NCI-H2227 treated with DMSO at 0.1 percent for 48 hours (cell line): ENCODE results near the gene SMIM12.

Source experiments
- DNase-seq: peaks from one replicate; lab custom pipeline; 2025; lab: John Stamatoyannopoulos, UW

The SMIM12 gene

DNA sequence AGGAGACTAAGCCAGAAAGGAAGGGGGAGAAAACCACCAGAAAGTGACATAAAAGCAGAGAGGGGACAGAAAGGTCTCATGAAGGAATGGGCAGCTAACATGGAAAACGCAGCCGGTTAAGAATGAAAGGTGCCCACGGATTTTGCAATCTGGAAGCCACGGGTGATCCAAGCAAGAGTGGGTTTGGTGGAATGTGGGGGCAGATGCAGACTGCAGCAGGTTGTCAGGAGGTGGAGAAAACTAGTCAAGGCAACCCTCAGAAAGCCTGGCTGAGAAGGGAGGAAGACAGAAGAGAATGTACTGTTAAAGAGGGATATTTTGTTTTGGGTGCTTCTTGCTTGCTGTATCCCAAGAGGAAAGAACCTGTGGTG is 12.6 kb upstream of the SMIM12 start:
- no peak for DNase-seq

GRCh38 chr1:34871443-34872132 is 12.0 kb upstream of the SMIM12 start:
- DNase-seq: no peak

DNA sequence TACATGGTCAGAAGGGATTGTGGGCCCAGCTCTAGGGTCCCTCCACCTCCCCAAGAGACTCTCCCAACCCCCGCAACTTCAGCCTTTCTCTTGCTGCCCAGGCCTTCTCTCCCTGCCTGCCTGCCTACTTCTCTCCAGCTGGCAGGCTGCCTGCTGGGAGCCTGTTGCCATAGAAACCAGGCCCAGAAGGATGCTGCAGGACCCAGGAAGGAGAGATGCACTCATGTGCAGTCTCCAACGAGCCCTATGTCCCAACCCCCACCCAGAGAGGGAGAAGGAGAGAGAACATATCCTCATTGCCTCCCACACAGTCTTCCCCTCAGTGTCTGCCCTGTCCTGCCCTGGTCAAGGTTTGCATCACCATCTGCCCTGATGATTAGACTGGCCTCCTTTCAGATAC is 10.8 kb upstream of the SMIM12 start:
- peak; percentile 19 for DNase-seq

DNA sequence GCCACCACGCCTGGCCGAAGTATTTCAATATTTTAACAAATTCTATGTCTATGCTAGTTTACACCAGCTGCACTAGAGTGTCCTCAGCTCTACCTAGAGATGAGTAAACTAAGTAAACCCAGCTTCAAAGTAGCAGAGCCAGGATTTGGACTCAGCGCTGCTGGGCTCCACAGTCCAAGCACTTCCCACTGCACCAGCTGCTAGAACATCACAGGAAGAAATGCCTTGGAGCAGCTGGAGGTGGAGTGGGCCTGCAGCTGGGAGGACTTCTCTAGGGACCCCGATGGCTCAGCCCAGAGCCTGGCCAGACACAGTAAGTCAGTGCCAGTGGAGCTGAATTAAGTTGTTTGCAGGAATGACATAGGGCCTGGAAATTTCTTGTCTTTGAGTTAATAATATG is 10.2 kb upstream of the SMIM12 start:
- DNase-seq: no peak

GRCh38 chr1:34868230-34869049 is 8.9 kb upstream of the SMIM12 start:
- DNase-seq: no peak

GRCh38 chr1:34867415-34867814 is 7.9 kb upstream of the SMIM12 start:
- no peak for DNase-seq

DNA sequence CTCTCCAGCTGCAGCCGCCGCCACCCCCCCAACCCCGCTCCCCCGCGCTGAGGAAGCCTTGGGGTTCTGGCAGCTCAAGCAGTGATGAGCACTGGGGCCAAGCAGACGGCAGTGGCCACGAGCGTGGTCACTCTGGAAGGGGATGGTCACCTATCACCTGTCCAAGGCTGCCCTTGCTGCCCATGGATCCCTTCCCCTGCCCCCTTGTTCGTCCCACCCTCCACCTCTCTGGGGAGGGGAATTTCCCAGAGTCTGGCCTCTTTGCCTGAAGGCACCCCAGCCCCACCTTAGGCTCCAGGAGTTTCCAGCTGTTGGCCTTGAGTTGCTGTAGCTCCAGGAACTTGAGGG is 7.2 kb upstream of the SMIM12 start:
- DNase-seq: no peak

- DNase-seq: no peak
Observed at GRCh38 chr1:34865981-34866761, 6.6 kb upstream of the SMIM12 start.

- DNase-seq: no peak
Observed at GRCh38 chr1:34865573-34865972, 6.0 kb upstream of the SMIM12 start.

DNA sequence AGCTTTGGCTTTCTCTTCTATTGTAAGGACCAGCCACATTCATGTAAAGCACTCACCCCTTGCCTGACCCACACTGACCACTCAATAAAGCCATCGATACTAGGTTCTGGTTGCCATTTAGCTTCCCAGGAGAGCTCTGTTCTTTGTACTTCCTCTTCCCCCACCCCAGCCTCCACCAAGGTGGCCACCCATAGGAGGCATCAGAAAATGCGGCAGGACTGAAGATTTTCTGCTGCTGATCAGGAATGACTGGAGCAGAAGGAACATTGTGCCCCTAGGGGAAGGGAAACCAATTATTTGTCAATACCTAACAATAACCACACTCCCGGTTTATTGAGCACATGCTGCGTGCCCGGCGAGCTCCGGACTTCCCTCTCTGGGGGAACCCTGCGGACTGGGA is 5.2 kb upstream of the SMIM12 start:
- DNase-seq: no peak

GRCh38 chr1:34863501-34863900 is 4.0 kb upstream of the SMIM12 start:
- DNase-seq: no peak

- DNase-seq: no peak
Observed at GRCh38 chr1:34858901-34859445, 576 bp downstream of the SMIM12 start.

DNA sequence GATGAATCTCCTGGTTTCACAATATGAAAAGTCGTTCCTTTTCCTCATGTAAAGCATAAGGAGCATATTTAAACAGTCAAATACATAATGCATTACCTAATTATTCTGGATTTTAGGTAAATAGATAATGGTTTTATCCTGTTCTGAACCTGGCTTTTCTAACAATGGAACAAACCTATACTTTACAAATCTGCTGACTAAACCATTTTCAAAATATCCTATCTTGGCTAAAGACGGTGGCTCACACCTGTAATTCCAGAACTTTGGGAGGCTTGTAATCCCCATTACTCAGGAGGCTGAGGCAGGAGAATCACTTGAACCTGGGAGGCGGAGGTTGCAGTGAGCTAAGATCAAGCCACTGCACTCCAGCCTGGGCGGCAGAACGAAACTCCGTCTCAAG is 2.9 kb downstream of the SMIM12 start:
- no peak for DNase-seq

DNA sequence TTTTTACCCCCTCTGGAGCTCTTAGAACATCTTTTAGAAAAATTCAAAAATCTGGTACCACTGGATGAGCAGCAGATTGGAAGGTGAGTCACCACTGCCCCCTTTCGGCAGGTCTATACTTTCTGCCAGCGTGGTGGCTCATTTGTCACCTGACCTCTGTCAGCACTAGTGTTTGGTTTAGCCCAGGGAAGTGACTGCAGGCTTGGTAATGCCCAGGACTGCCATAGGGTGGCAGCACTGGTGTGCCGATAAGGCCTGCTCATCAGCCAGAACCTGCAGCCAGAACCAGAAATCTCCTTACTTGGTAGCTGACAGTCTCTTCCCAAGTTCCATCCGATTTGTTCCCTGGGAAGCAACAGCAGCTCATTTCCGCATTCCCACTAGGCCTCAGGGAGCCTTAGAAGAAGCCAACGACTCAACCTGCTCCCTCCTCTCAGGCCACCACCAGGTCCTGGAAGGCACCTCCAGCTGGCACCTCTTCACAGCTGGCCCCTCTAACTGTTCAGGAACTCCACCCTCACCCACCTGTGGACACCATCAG is 6.8 kb downstream of the SMIM12 start:
- peak; percentile 95 for DNase-seq

- no peak for DNase-seq
Observed at GRCh38 chr1:34851431-34852105, 8.0 kb downstream of the SMIM12 start.

DNA sequence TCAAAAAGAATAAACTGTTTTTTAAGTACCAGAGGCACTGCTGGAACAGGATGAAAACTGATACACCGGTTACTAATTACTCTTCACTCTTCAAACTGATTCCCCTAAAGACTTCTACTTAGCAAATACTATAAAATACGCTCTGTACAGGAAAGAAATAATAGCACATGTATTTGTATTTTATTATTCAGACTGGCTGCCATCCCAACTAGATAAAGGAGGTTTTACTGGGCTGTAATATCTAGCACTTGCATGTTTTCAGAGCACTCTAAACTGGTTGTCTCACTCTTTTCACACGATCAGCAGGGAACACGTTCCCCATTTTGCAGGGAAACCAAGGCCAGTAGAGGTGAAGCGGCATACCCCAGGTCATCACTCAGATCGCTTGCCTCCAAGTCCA is 9.2 kb downstream of the SMIM12 start:
- DNase-seq: no peak

DNA sequence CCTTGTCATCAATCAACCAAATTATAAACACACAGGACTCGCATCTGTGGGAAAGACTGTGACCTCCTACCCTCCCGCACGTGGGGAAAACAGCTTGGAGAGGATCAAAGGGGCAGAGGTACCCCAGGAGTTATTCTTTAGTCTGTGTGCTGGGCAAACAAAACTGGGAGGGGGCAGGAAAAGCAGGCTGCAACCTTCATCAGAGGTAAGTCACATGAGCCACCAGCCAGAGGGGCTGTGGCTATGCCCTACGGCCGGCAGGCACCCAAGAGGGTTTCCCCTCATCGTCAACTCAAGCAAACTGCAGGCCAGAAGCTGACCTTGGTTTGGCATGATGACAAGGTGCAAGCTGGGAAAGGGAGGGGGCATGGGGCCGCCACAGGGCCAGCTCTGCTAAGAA is 12.5 kb downstream of the SMIM12 start:
- DNase-seq: peak; percentile 62

- no peak for DNase-seq
Observed at GRCh38 chr1:34846265-34846664, 13.3 kb downstream of the SMIM12 start.

DNA sequence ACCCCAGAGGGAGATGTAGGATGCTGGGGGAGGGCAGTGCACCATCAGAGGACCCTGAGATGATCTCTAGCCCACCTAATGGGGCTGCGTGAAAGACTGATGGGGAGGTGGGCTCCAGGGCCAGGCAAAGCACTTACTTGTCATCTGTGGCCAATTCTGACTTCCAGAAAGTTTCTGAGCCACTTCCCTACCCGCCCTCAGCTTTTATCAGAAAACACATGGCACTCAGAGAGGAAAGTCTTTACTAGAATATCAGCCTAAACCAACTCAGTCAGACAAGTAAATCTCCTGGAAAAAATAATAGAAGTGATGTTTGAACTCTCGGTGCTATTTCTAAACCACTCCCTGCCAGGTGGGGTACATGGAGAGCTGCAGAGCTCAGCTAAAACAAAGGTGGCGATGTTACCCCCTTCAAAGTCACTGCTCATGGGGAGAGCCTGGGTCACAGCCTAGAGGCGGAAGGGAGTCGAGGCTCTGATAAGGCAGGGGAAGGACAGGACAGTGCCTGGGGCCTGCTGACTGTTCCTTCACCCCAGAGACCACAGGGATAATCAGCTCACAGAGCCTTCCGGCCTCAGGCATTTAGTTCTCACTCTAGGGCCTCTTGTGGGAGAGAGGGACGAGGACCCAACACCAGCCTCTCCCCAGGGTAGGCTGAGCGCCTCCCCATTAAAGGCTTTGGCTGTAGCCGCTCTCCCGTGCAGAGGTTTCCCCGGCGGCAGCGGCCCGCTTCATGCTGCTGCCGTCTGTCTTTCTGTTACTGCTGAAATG is 14.2 kb downstream of the SMIM12 start:
- DNase-seq: no peak

DNA sequence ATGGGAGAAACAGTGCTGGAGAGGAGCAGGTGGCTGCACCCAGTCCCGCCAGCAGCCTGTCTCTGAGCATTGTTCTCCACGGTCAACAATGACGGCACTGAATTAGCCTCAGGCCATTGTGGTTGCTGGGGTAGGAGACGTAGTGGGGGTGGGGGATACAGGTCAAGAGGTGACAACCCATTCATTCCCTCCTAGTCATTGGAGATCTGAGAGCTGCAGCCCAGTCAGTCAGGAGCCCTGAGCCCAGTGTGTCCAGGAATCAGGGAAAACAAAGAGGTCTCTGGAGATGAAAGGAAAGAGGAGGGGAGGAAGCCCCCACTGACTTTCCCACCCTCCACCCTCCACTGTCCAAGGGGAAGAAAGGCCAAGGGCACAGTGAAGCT is 15.3 kb downstream of the SMIM12 start:
- no peak for DNase-seq
